Measurements from ENCODE around the gene SSC5D.

- no peak for TF ChIP-seq ZNF530 (tag by site-specific recombination; IDR thresholded peaks at IDR 0.05; ENCODE audit: low read depth)
- TF ChIP-seq ZNF404 (tag by site-specific recombination; IDR thresholded peaks at IDR 0.05), result no peak
- no peak for TF ChIP-seq SP2 (tag by site-specific recombination; IDR thresholded peaks at IDR 0.05)
- no peak for TF ChIP-seq ZBTB17 (tag by site-specific recombination; IDR thresholded peaks at IDR 0.05)
- TF ChIP-seq ZNF416 (tag by site-specific recombination; IDR thresholded peaks at IDR 0.05), result no peak
- TF ChIP-seq CTCF (tag by site-specific recombination; IDR thresholded peaks at IDR 0.05), result no peak
- TF ChIP-seq ZNF362 (tag by site-specific recombination; IDR thresholded peaks at IDR 0.05), result no peak
- no peak for TF ChIP-seq ZNF670 (tag by site-specific recombination; IDR thresholded peaks at IDR 0.05; ENCODE audit: low read depth)
- no peak for TF ChIP-seq ZBTB8A (tag by site-specific recombination; IDR thresholded peaks at IDR 0.05)
- TF ChIP-seq PBX3 (CRISPR knock-in tag; IDR thresholded peaks at IDR 0.05), result no peak
- TF ChIP-seq MZF1 (tag by site-specific recombination; IDR thresholded peaks at IDR 0.05; ENCODE audit: borderline replicate concordance), result no peak
- no peak for TF ChIP-seq ZNF768 (tag by site-specific recombination; IDR thresholded peaks at IDR 0.05)
These were observed 14.1 kb downstream of the SSC5D start for GRCh38 chr19:55502197-55502952.
